CD14-positive monocyte (primary cell): ENCODE results near the gene ZEB2. TPM values are rescaled to one million over a fixed set of nuclear protein-coding genes. Genes with fewer than 3 reads are reported as not detected.

Experiments used
- DNase-seq, 3 donors: peaks; one replicate each; pipeline ENCODE4 v3.0.0-alpha.2; 2011 to 2022
- H2AFZ ChIP-seq: 2 replicates; pipeline ENCODE4 v1.6.0; 2012; ENCODE audit warnings: mild to moderate bottlenecking, low read depth, low read length, inconsistent platforms; ENCODE audit not compliant: insufficient read depth, poor library complexity, severe bottlenecking
- H3K27ac ChIP-seq, 2 donors: 1 replicate in 1 of 2; 2 replicates in 1 of 2; pipeline ENCODE4 v1.5.1; 2012 to 2013; ENCODE audit warnings: low read length in 2 of 2, control low read depth in 1 of 2, inconsistent platforms in 1 of 2, low read depth in 1 of 2, mild to moderate bottlenecking in 1 of 2
- H3K27me3 ChIP-seq, 2 donors: one replicate each; pipeline versions ENCODE4 v1.6.0 to v1.6.1; 2011 to 2013; ENCODE audit warnings: low read length in 2 of 2; ENCODE audit not compliant: control insufficient read depth in 2 of 2, insufficient read depth in 2 of 2
- H3K36me3 ChIP-seq, 2 donors: replicated peaks in 1 of 2; 1 replicate in 1 of 2; 2 replicates in 1 of 2; pipeline versions ENCODE4 v1.5.1 to v1.6.1; 2012 to 2013; ENCODE audit warnings: low read length in 2 of 2, control low read depth in 1 of 2, inconsistent platforms in 1 of 2, mild to moderate bottlenecking in 1 of 2; ENCODE audit not compliant: insufficient read depth in 2 of 2, control insufficient read depth in 1 of 2
- H3K4me1 ChIP-seq, 2 donors: 1 replicate in 1 of 2; 2 replicates in 1 of 2; pipeline versions ENCODE4 v1.5.1 to v1.6.1; 2012 to 2013; ENCODE audit warnings: low read length in 2 of 2, control low read depth in 1 of 2, inconsistent platforms in 1 of 2, mild to moderate bottlenecking in 1 of 2, moderate library complexity in 1 of 2; ENCODE audit not compliant: insufficient read depth in 2 of 2, control insufficient read depth in 1 of 2
- H3K4me2 ChIP-seq: replicated peaks from 2 replicates; pipeline ENCODE3; 2012; ENCODE audit warnings: low read length, moderate library complexity, mild to moderate bottlenecking; ENCODE audit not compliant: poor library complexity, severe bottlenecking; ENCODE audit errors: extremely low read depth
- H3K4me3 ChIP-seq, 3 experiments: fragments of 200-600 bp in 1 of 3; sonication (generic) in 1 of 3; replicated peaks in 1 of 3; 1 replicate in 2 of 3; 2 replicates in 1 of 3; pipeline ENCODE4 v1.5.1; 2011 to 2013; ENCODE audit warnings: low read length in 3 of 3, mild to moderate bottlenecking in 3 of 3, control low read depth in 2 of 3, low read depth in 2 of 3, inconsistent platforms in 1 of 3, moderate library complexity in 1 of 3
- H3K79me2 ChIP-seq: 2 replicates; pipeline ENCODE4 v1.6.0; 2012; ENCODE audit warnings: mild to moderate bottlenecking, control low read depth, inconsistent platforms, low read length, moderate library complexity; ENCODE audit not compliant: insufficient read depth
- H3K9ac ChIP-seq: 2 replicates; pipeline ENCODE4 v1.6.0; 2017; ENCODE audit warnings: low read length, mild to moderate bottlenecking; ENCODE audit not compliant: insufficient read depth, poor library complexity, severe bottlenecking
- H3K9me3 ChIP-seq, 2 donors: replicated peaks in 1 of 2; 1 replicate in 1 of 2; 2 replicates in 1 of 2; pipeline versions ENCODE4 v1.5.1 to v1.6.1; 2012 to 2013; ENCODE audit warnings: low read length in 2 of 2, control low read depth in 1 of 2; ENCODE audit not compliant: control insufficient read depth in 1 of 2, insufficient read depth in 1 of 2
- H4K20me1 ChIP-seq: 2 replicates; pipeline ENCODE4 v1.6.0; 2012; ENCODE audit warnings: mild to moderate bottlenecking, low read length, control low read depth, moderate library complexity; ENCODE audit not compliant: insufficient read depth
- H3K27ac Mint-ChIP-seq, 7 donors: one replicate each; pipeline ENCODE4 v1.8.0; 2020; ENCODE audit warnings: mild to moderate bottlenecking in 7 of 7, mixed read lengths in 7 of 7, moderate library complexity in 6 of 7, inconsistent platforms in 2 of 7
- H3K27me3 Mint-ChIP-seq, 3 donors: one replicate each; pipeline ENCODE4 v1.8.0; 2021 to 2022; ENCODE audit warnings: low read depth in 3 of 3, mild to moderate bottlenecking in 3 of 3, mixed read lengths in 3 of 3, moderate library complexity in 3 of 3, inconsistent platforms in 1 of 3
- H3K36me3 Mint-ChIP-seq, 2 donors: one replicate each; pipeline ENCODE4 v1.8.0; 2020; ENCODE audit warnings: mixed read lengths in 2 of 2, inconsistent platforms in 1 of 2, mild to moderate bottlenecking in 1 of 2
- H3K4me1 Mint-ChIP-seq: one replicate; pipeline ENCODE4 v1.8.0; 2020; ENCODE audit warnings: mild to moderate bottlenecking, mixed read lengths
- H3K4me3 Mint-ChIP-seq, 2 donors: one replicate each; pipeline ENCODE4 v1.8.0; 2020; ENCODE audit warnings: mild to moderate bottlenecking in 2 of 2, mixed read lengths in 2 of 2, moderate library complexity in 1 of 2
- H3K9me3 Mint-ChIP-seq, 7 donors: one replicate each; pipeline ENCODE4 v1.8.0; 2020 to 2022; ENCODE audit warnings: mixed read lengths in 7 of 7, mild to moderate bottlenecking in 6 of 7, moderate library complexity in 6 of 7, inconsistent platforms in 2 of 7
- WGBS: methylation state at CpG from one replicate; pipeline ENCODE4 v1.1.5; 2013; ENCODE audit warnings: missing lambda C conversion rate; ENCODE audit not compliant: insufficient coverage; 5-methylcytosine and 5-hydroxymethylcytosine counted together
- intact Hi-C, 2 donors: fragments of 100-400 bp; cut with micrococcal nuclease; formaldehyde crosslinking; loops; one replicate each; pipeline versions ENCODE4 v1.15.0 to v1.15.1; 2023
- polyA plus RNA-seq, 3 donors: library from polyadenylated mRNA; depleted of rRNA in 1 of 3; unstranded in 2 of 3; stranded (reverse) in 1 of 3; fragments of 300-500 nt in 2 of 3; fragments of >200 nt in 1 of 3; fragmentation: Illumina TruSeq in 2 of 3; gene quantifications; 1 replicate in 2 of 3; 2 replicates in 1 of 3; pipeline ENCODE4 v1.2.3, GENCODE V29; 2012 to 2021
- TF ChIP-seq, protein P1 (sequence below): fragments of 200-600 bp; IDR thresholded peaks from one replicate; pipeline ENCODE4 v1.8.0; 2022; ENCODE audit warnings: antibody characterized with exemption, mild to moderate bottlenecking

ZEB2 gene
- polyA plus RNA-seq, 3 donors: 76.8 to 325 (median 93.8) TPM

DNA sequence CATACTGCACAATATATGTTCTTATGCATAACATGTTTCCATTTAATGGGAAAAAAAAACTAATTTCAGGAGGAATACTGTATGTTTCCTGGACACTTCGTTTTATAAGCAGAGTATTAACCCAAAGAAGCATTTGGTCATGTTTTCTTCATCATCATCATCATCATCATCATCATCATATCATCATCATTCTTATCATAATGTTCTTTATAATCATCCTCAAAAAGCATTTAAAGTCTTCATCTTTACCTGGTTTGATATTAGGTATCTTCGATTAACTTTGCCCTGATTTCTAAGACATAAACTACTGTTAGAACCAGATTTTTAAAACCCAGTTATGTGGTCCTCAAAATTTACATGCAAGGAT lies 47.9 kb downstream of the ZEB2 start:
- Histone ChIP-seq H3K9me3 (no peaks in the 10 kb centered on the region), H3K9ac (no peak overlapping the region), H3K27ac (peak overlapping the region in 1 of 2 donors; percentile 66), H4K20me1 (peaks cover 100% of the 10 kb centered on the region), H3K27me3 (no peaks in the 10 kb centered on the region), H2AFZ (no peak overlapping the region), H3K4me3 (no peak overlapping the region), H3K4me2 (no peak overlapping the region), H3K36me3 (peaks cover 98 to 100% of the 10 kb centered on the region in 2 donors), H3K79me2 (peaks cover 100% of the 10 kb centered on the region), H3K4me1 (peaks cover 24 to 35% of the 10 kb centered on the region in 2 donors)
- no peak for DNase-seq
- H3K27me3 Mint-ChIP-seq: no peaks in the 10 kb centered on the region
- peaks cover 39% of the 10 kb centered on the region for H3K4me1 Mint-ChIP-seq
- H3K36me3 Mint-ChIP-seq: peaks cover 34 to 43% of the 10 kb centered on the region in 2 donors
- intact Hi-C loops: no loop called here
- no peaks in the 10 kb centered on the region for H3K9me3 Mint-ChIP-seq
- TF ChIP-seq, protein P1, sequence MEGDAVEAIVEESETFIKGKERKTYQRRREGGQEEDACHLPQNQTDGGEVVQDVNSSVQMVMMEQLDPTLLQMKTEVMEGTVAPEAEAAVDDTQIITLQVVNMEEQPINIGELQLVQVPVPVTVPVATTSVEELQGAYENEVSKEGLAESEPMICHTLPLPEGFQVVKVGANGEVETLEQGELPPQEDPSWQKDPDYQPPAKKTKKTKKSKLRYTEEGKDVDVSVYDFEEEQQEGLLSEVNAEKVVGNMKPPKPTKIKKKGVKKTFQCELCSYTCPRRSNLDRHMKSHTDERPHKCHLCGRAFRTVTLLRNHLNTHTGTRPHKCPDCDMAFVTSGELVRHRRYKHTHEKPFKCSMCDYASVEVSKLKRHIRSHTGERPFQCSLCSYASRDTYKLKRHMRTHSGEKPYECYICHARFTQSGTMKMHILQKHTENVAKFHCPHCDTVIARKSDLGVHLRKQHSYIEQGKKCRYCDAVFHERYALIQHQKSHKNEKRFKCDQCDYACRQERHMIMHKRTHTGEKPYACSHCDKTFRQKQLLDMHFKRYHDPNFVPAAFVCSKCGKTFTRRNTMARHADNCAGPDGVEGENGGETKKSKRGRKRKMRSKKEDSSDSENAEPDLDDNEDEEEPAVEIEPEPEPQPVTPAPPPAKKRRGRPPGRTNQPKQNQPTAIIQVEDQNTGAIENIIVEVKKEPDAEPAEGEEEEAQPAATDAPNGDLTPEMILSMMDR: no peak
- WGBS: no CpG with 5 or more reads among the region's 2 CpGs
- H3K27ac Mint-ChIP-seq: peak overlapping the region in 1 of 7 donors; percentile 73
- no peak overlapping the region for H3K4me3 Mint-ChIP-seq

DNA sequence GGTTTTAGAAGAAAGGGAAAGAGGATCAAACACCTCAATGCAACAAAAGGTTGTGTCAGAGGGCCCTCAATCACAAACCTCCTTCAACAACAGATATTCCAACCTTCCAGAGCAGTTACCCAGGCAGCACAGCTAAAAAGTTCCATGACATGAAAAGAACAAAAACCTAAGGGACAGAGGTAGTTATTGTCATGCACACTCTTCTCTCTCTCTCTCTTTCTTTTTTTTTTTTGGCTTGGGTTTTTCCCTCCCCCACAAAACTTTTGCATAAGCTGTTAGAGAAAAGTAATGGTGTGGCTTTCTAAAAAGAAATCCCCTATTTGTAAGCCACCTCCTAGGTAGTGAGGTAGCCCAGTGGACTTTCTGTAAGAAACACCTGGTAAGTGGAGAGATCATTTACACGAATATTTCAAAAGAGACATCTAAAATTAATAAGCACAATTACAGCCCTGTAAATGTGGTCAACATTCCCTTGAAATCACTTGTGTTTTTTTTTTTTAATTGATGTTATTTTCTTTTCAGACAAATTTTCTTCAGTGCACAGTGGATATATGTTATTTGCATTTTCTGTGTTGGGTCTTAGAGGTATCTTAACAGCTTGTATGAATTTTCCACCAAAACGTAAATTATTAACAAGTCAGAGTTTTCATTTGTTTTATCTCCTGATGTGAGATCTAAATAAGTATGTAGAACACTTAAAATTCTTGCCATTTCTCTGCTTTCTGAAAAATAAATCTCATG lies 48.4 kb downstream of the ZEB2 start:
- H3K36me3 ChIP-seq: peaks cover 97 to 100% of the 10 kb centered on the region in 2 donors
- no peaks in the 10 kb centered on the region for H3K27me3 Mint-ChIP-seq
- no peak overlapping the region for H3K9ac ChIP-seq
- H3K27ac ChIP-seq: peak overlapping the region in 1 of 2 donors; percentile 66
- H3K27me3 ChIP-seq: no peaks in the 10 kb centered on the region
- TF ChIP-seq, protein P1: no peak
- H3K4me1 ChIP-seq: peaks cover 21 to 35% of the 10 kb centered on the region in 2 donors
- DNase-seq: no peak
- no peak overlapping the region for H3K4me3 ChIP-seq
- H3K36me3 Mint-ChIP-seq: peaks cover 35 to 43% of the 10 kb centered on the region in 2 donors
- intact Hi-C loops: no loop called here
- H3K9me3 Mint-ChIP-seq: no peaks in the 10 kb centered on the region
- peaks cover 100% of the 10 kb centered on the region for H4K20me1 ChIP-seq
- H3K4me3 Mint-ChIP-seq: no peak overlapping the region
- H3K4me2 ChIP-seq: no peak overlapping the region
- H3K4me1 Mint-ChIP-seq: peaks cover 40% of the 10 kb centered on the region
- WGBS: no CpG with 5 or more reads among the region's 2 CpGs
- H3K27ac Mint-ChIP-seq: peak overlapping the region in 6 of 7 donors; percentile 24 to 73 (median 66)
- H3K9me3 ChIP-seq: no peaks in the 10 kb centered on the region
- H2AFZ ChIP-seq: no peak overlapping the region
- peaks cover 100% of the 10 kb centered on the region for H3K79me2 ChIP-seq
